Measurements from ENCODE around the gene IPO7. TPM values are rescaled to one million over a fixed set of nuclear protein-coding genes. Genes with fewer than 3 reads are reported as not detected.

The IPO7 gene
- total RNA-seq, 2 donors from 2014 or later = 96.9 to 160 TPM

DNA sequence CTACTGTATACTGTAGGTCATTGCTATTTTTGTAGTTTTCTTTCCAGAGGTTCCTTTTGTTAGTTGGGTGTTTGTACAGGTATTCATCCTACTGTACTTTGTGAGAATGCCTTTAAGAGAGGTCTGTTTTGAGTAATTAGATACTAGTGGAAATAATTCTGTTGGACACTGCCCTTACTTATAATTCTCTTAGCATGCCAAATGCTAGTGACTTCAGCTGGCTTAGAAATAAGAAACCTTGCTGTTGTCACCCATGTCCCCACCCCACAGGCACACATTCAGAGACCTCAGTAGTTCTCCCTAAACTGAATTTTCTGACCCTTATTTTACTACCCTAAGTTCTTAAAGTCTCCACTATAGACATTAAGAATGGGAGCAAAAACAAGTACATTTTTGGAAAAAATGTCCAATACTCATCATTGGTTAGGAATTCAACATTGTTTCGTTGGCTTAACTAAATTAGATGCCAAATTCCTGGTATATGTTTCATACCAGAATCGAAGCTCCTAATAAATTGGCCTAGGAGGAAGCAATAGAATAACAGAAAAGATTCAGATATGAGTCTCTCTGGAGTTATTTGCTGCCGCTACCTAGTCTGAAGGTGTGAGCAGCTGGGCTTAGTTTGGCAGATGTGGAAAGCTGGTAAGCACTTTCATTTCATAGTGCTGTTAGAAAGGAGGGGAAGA, 104.8 kb downstream of the IPO7 start:
- Mint-ChIP-seq H3K9me3 (no peaks in the 10 kb centered on the region), H3K27me3 (no peaks in the 10 kb centered on the region), H3K36me3 (peaks cover 10% of the 10 kb centered on the region), H3K4me1 (ENCODE audit: low read depth in 2 of 2) (peaks cover 5 to 7% of the 10 kb centered on the region in 2 donors), H3K27ac (no peak overlapping the region), H3K4me3 (no peak overlapping the region)
- DNase-seq (ENCODE audit: low spot score) (no peak), ATAC-seq (no peak)

DNA sequence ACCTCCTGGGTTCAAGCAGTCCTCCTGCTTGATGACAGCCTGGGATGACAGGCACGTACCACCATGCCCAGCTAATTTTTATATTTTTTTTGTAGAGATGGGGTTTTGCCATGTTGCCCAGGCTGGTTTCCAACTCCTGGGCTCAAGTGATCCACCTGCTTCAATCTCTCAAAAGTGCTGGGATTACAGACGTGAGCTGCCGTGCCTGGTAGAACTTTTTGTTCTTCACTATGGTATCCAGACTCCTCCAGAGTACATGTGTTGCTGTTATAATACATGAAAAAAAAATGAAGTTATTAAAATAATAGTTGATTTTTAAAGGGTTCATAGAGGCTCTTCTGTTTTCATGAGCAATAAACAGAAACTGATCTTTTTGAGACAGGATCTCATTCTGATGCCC, 105.9 kb downstream of the IPO7 start:
- H3K9me3 Mint-ChIP-seq = no peaks in the 10 kb centered on the region
- no peak overlapping the region for H3K27ac Mint-ChIP-seq
- DNase-seq (ENCODE audit: low spot score) = no peak
- H3K4me1 Mint-ChIP-seq (ENCODE audit: low read depth in 2 of 2) = peaks cover 5 to 7% of the 10 kb centered on the region in 2 donors
- ATAC-seq = no peak
- no peaks in the 10 kb centered on the region for H3K27me3 Mint-ChIP-seq
- H3K4me3 Mint-ChIP-seq = no peak overlapping the region
- peaks cover 10% of the 10 kb centered on the region for H3K36me3 Mint-ChIP-seq

GRCh38 chr11:9493492-9493891, 109.0 kb downstream of the IPO7 start:
- Mint-ChIP-seq H3K9me3 (no peaks in the 10 kb centered on the region), H3K4me1 (ENCODE audit: low read depth in 2 of 2) (peaks cover 12% of the 10 kb centered on the region in 2 donors), H3K27me3 (no peaks in the 10 kb centered on the region), H3K36me3 (peaks cover 17% of the 10 kb centered on the region), H3K27ac (peak overlapping the region; percentile 53 to 59), H3K4me3 (no peak overlapping the region)
- ATAC-seq (peak; percentile 57 to 76), DNase-seq (ENCODE audit: low spot score) (no peak)

DNA sequence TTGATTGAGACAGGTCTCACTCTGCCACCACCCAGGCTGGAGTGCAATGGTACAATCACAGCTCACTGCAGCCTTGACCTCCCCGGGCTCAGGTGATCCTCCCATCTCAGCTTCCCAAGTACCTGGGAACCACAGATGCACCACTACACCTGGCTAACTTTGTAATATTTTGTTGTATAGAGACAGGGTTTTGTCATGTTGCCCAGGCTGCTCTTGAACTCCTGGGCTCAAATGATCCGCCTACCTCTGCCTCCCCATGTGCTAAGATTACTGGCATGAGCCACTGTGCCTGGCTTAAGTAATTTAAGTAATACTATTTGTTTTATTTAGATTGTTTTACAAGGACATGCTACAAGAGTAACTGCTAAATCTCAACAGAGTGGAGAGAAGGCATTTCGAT, 109.9 kb downstream of the IPO7 start:
- H3K4me3 Mint-ChIP-seq = no peak overlapping the region
- H3K36me3 Mint-ChIP-seq = peaks cover 18% of the 10 kb centered on the region
- H3K4me1 Mint-ChIP-seq (ENCODE audit: low read depth in 2 of 2) = peaks cover 12% of the 10 kb centered on the region in 2 donors
- no peak overlapping the region for H3K27ac Mint-ChIP-seq
- H3K27me3 Mint-ChIP-seq = no peaks in the 10 kb centered on the region
- no peak for ATAC-seq
- H3K9me3 Mint-ChIP-seq = no peaks in the 10 kb centered on the region
- DNase-seq (ENCODE audit: low spot score) = no peak

DNA sequence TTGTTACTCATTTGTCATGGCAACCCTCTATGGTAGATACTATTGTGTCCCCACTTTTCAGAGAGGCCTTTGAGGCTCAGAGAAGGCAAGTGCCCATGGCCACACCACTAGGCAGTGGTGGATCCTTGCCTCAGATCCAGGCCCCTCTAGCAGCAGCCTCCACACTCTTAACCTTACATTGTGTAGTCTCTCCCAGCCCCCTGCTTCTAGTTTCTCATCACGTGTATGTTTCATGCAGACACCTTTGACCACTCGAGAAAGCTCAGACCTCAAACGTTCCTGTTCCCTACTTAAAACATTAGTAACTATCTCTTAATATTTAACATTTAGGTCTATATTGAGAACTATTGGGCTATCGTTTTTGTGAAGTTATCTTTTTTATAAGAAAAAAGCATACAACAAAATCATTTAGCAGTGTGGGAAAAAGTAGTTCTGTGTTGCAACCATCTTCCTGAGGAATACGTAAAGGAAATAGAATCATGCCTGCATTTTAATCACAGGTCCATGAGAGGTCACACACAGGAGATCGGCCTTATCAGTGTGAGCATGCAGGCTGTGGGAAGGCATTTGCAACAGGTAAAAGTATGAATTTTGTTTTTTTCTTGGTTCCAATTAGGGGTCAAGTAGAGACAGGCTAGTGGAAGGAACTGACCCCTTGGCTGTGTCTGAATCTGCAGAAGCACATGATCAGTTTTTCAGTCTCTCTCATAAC, 111.5 kb downstream of the IPO7 start:
- Mint-ChIP-seq H3K27ac (peak overlapping the region in 1 of 2 donors; percentile 49), H3K9me3 (no peaks in the 10 kb centered on the region), H3K27me3 (no peaks in the 10 kb centered on the region), H3K36me3 (peaks cover 16% of the 10 kb centered on the region), H3K4me3 (no peak overlapping the region), H3K4me1 (ENCODE audit: low read depth in 2 of 2) (peaks cover 12% of the 10 kb centered on the region in 2 donors)
- no peak for DNase-seq (ENCODE audit: low spot score)
- no peak for ATAC-seq

Other genes with a start within 250 kb of the IPO7 start
- gene DENND5A, start 119.3 kb upstream of the IPO7 start, total RNA-seq = 100 to 1,000 TPM in 1 of 2 donors, 10 to 100 TPM in 1; 69.8 to 200 TPM
- gene TMEM41B, start 70.1 kb upstream of the IPO7 start, total RNA-seq = 10 to 100 TPM; 25.9 to 33.5 TPM
- gene ZNF143, start 76.4 kb downstream of the IPO7 start, total RNA-seq = 10 to 100 TPM; 32.1 to 37.1 TPM
- 10 to 100 TPM; 28.0 to 63.8 TPM for gene WEE1, start 189.0 kb downstream of the IPO7 start, total RNA-seq